Activated CD8-positive, alpha-beta T cell treated with anti-CD3 and anti-CD28 coated beads, Interleukin-2, amount 10 ng/mL, durations not matched to agents 7 days and 5 days (primary cell): ENCODE measurements around the gene RIMS3. TPM values are rescaled to one million over a fixed set of nuclear protein-coding genes. Genes with fewer than 3 reads are reported as not detected.
A peak's percentile ranks its signal among the peaks of the same experiment; 100 is the strongest.
"Not testable (repeated sequence)": the region's sequence is repeated elsewhere in the genome, so short reads cannot be mapped to it uniquely, and the experiment has no call there.

Experiments used
- ATAC-seq: fragments of 150-1000 bp; cut with Tn5 transposase; one replicate; pipeline ENCODE4 v1.10.0; 2021; ENCODE audit warnings: moderate library complexity
- CTCF ChIA-PET: fragments of 350-600 bp; sonication (Branson Sonifier 250); formaldehyde crosslinking; loops from one replicate; lab custom pipeline; 2021; ENCODE audit warnings: antibody characterized with exemption; lab: Charles Lee
- POLR2A ChIA-PET: fragments of 350-600 bp; sonication (Branson Sonifier 250); formaldehyde crosslinking; loops from one replicate; lab custom pipeline; 2021; ENCODE audit warnings: antibody characterized with exemption; lab: Charles Lee
- DNase-seq: peaks from one replicate; pipeline ENCODE4 v3.0.0-alpha.2; 2020
- H3K27ac Mint-ChIP-seq: one replicate; pipeline ENCODE4 v1.8.0; 2021; ENCODE audit warnings: mild to moderate bottlenecking, mixed read lengths
- H3K27me3 Mint-ChIP-seq: one replicate; pipeline ENCODE4 v1.8.0; 2021; ENCODE audit warnings: low read depth, mixed read lengths
- H3K36me3 Mint-ChIP-seq: one replicate; pipeline ENCODE4 v1.8.0; 2021; ENCODE audit warnings: low read depth, mixed read lengths
- H3K4me1 Mint-ChIP-seq: one replicate; pipeline ENCODE4 v1.8.0; 2021; ENCODE audit warnings: low read depth, mixed read lengths
- H3K4me3 Mint-ChIP-seq: one replicate; pipeline ENCODE4 v1.8.0; 2021; ENCODE audit warnings: mild to moderate bottlenecking, mixed read lengths
- H3K9me3 Mint-ChIP-seq: one replicate; pipeline ENCODE4 v1.8.0; 2022; ENCODE audit warnings: mixed read lengths; ENCODE audit not compliant: insufficient read depth
- total RNA-seq, 2 experiments: library from RNA; stranded (reverse); gene quantifications; one replicate each; pipeline ENCODE4 v1.2.3, GENCODE V29; 2021

Gene RIMS3
- total RNA-seq, 2 experiments from 2014 or later = 4.7 to 6.2 TPM

- Mint-ChIP-seq H3K9me3 (no peaks in the 10 kb centered on the region), H3K27me3 (no peaks in the 10 kb centered on the region), H3K36me3 (peaks cover 21% of the 10 kb centered on the region), H3K4me1 (peaks cover 48% of the 10 kb centered on the region), H3K27ac (no peak overlapping the region), H3K4me3 (no peak overlapping the region)
- DNase-seq = no peak
- no peak for ATAC-seq
- POLR2A ChIA-PET = interaction anchor here (1.0 to 2.2 kb wide), 2 partner anchors 13 to 14 kb away, joined by 3 to 12 read pairs; partner anchors contain the start of gene NFYC
- CTCF ChIA-PET = interaction anchor here (0.6 to 3.5 kb wide), 4 partner anchors 11 to 1584 kb away, joined by 4 to 17 read pairs (median 9); partner anchors contain the start of gene NFYC
Observed at GRCh38 chr1:40704817-40705733, 39.6 kb upstream of the RIMS3 start.

GRCh38 chr1:40703316-40703715 is 37.8 kb upstream of the RIMS3 start:
- H3K4me3 Mint-ChIP-seq = no peak overlapping the region
- ATAC-seq = no peak
- no peak overlapping the region for H3K27ac Mint-ChIP-seq
- no peak for DNase-seq
- no peaks in the 10 kb centered on the region for H3K27me3 Mint-ChIP-seq
- POLR2A ChIA-PET = interaction anchor here (0.5 to 1.5 kb wide), 2 partner anchors 12 to 1745 kb away, joined by 3 to 4 read pairs; partner anchors contain the start of gene NFYC
- peaks cover 49% of the 10 kb centered on the region for H3K4me1 Mint-ChIP-seq
- peaks cover 21% of the 10 kb centered on the region for H3K36me3 Mint-ChIP-seq
- no peaks in the 10 kb centered on the region for H3K9me3 Mint-ChIP-seq
- CTCF ChIA-PET = interaction anchor here (0.7 to 3.5 kb wide), 5 partner anchors 10 to 190 kb away, joined by 4 to 17 read pairs (median 9); partner anchors contain the start of gene NFYC

- not testable (repeated sequence) for H3K27me3 Mint-ChIP-seq, ATAC-seq, H3K27ac Mint-ChIP-seq, H3K4me3 Mint-ChIP-seq, DNase-seq, H3K9me3 Mint-ChIP-seq
- Mint-ChIP-seq H3K36me3 (peaks cover 21% of the 10 kb centered on the region), H3K4me1 (peaks cover 46% of the 10 kb centered on the region)
- POLR2A ChIA-PET = interaction anchor here (1.5 kb wide), 1 partner anchor 11 kb away, joined by 4 read pairs; the partner anchor contains the start of gene NFYC
- CTCF ChIA-PET = interaction anchor here (2.2 to 3.5 kb wide), 3 partner anchors 9 to 34 kb away, joined by 9 to 17 read pairs (median 10); partner anchors contain the start of gene NFYC
Observed at GRCh38 chr1:40702810-40703209, 37.3 kb upstream of the RIMS3 start.

GRCh38 chr1:40701684-40702083 is 36.2 kb upstream of the RIMS3 start:
- no peak for DNase-seq
- H3K4me3 Mint-ChIP-seq = no peak overlapping the region
- H3K9me3 Mint-ChIP-seq = no peaks in the 10 kb centered on the region
- H3K27me3 Mint-ChIP-seq = no peaks in the 10 kb centered on the region
- H3K4me1 Mint-ChIP-seq = peaks cover 54% of the 10 kb centered on the region
- ATAC-seq = no peak
- peaks cover 31% of the 10 kb centered on the region for H3K36me3 Mint-ChIP-seq
- POLR2A ChIA-PET = interaction anchor here (2.5 kb wide), 1 partner anchor 10 kb away, joined by 19 read pairs; the partner anchor contains the start of gene NFYC
- CTCF ChIA-PET = interaction anchor here (0.9 to 3.5 kb wide), 6 partner anchors 8 to 143 kb away, joined by 3 to 17 read pairs (median 6); partner anchors contain the start of gene NFYC
- H3K27ac Mint-ChIP-seq = no peak overlapping the region

GRCh38 chr1:40699787-40700186 is 34.3 kb upstream of the RIMS3 start:
- no peak overlapping the region for H3K27ac Mint-ChIP-seq

GRCh38 chr1:40697436-40697835 is 32.0 kb upstream of the RIMS3 start:
- Mint-ChIP-seq H3K9me3 (no peaks in the 10 kb centered on the region), H3K4me1 (peaks cover 73% of the 10 kb centered on the region), H3K27me3 (no peaks in the 10 kb centered on the region), H3K27ac (no peak overlapping the region), H3K4me3 (no peak overlapping the region), H3K36me3 (peaks cover 33% of the 10 kb centered on the region)
- ATAC-seq (no peak), DNase-seq (no peak)
- POLR2A ChIA-PET = no interaction called here
- CTCF ChIA-PET = no interaction called here

More at GRCh38 chr1:40699787-40700186, 34.3 kb upstream of the RIMS3 start:
- H3K9me3 Mint-ChIP-seq = no peaks in the 10 kb centered on the region
- no peak for DNase-seq
- ATAC-seq = no peak
- no peaks in the 10 kb centered on the region for H3K27me3 Mint-ChIP-seq
- POLR2A ChIA-PET = interaction anchor here (1.5 to 2.5 kb wide), 2 partner anchors 8 to 10 kb away, joined by 9 to 19 read pairs; partner anchors contain the start of gene NFYC
- H3K4me1 Mint-ChIP-seq = peaks cover 65% of the 10 kb centered on the region
- CTCF ChIA-PET = interaction anchor here (1.4 to 1.8 kb wide), 3 partner anchors 9 to 75 kb away, joined by 3 to 6 read pairs (median 4); no protein-coding TSS in a partner anchor
- H3K4me3 Mint-ChIP-seq = no peak overlapping the region
- H3K36me3 Mint-ChIP-seq = peaks cover 31% of the 10 kb centered on the region

GRCh38 chr1:40696294-40696693 is 30.8 kb upstream of the RIMS3 start:
- CTCF ChIA-PET = interaction anchor here (5.8 kb wide), 1 partner anchor 13 kb away, joined by 41 read pairs; no protein-coding TSS in a partner anchor
- peaks cover 41% of the 10 kb centered on the region for H3K36me3 Mint-ChIP-seq
- no peak for DNase-seq
- no peaks in the 10 kb centered on the region for H3K9me3 Mint-ChIP-seq
- no peak for ATAC-seq
- H3K4me1 Mint-ChIP-seq = peaks cover 69% of the 10 kb centered on the region
- H3K4me3 Mint-ChIP-seq = no peak overlapping the region
- POLR2A ChIA-PET = no interaction called here
- H3K27me3 Mint-ChIP-seq = no peaks in the 10 kb centered on the region
- no peak overlapping the region for H3K27ac Mint-ChIP-seq

- H3K4me3 Mint-ChIP-seq = peak overlapping the region; percentile 87
- POLR2A ChIA-PET = interaction anchor here (0.5 to 1.9 kb wide), 3 partner anchors 15 to 320 kb away, joined by 3 to 4 read pairs (median 3); no protein-coding TSS in a partner anchor
- DNase-seq (no peak), ATAC-seq (no peak)
- H3K27ac Mint-ChIP-seq = peak overlapping the region; percentile 55
- peaks cover 45% of the 10 kb centered on the region for H3K36me3 Mint-ChIP-seq
- H3K9me3 Mint-ChIP-seq = no peaks in the 10 kb centered on the region
- peaks cover 72% of the 10 kb centered on the region for H3K4me1 Mint-ChIP-seq
- no peaks in the 10 kb centered on the region for H3K27me3 Mint-ChIP-seq
- CTCF ChIA-PET = interaction anchor here (0.7 to 5.8 kb wide), 6 partner anchors 9 to 156 kb away, joined by 4 to 41 read pairs (median 12); no protein-coding TSS in a partner anchor
Observed at GRCh38 chr1:40694353-40694874, 28.9 kb upstream of the RIMS3 start.

- Mint-ChIP-seq H3K4me3 (peak overlapping the region; percentile 87), H3K36me3 (peaks cover 46% of the 10 kb centered on the region), H3K4me1 (peaks cover 64% of the 10 kb centered on the region), H3K27ac (peak overlapping the region; percentile 93), H3K27me3 (no peaks in the 10 kb centered on the region), H3K9me3 (no peaks in the 10 kb centered on the region)
- ATAC-seq (no peak), DNase-seq (no peak)
- ChIA-PET CTCF (interaction anchor here (1.2 to 5.8 kb wide), 11 partner anchors 10 to 161 kb away, joined by 3 to 41 read pairs (median 8); no protein-coding TSS in a partner anchor), POLR2A (interaction anchor here (1.1 to 1.9 kb wide), 2 partner anchors 16 to 287 kb away, joined by 3 to 4 read pairs; no protein-coding TSS in a partner anchor)
Observed at GRCh38 chr1:40693425-40693824, 27.9 kb upstream of the RIMS3 start.

- DNase-seq = no peak
- H3K36me3 Mint-ChIP-seq = peaks cover 45% of the 10 kb centered on the region
- peaks cover 59% of the 10 kb centered on the region for H3K4me1 Mint-ChIP-seq
- H3K27me3 Mint-ChIP-seq = no peaks in the 10 kb centered on the region
- peak overlapping the region; percentile 87 for H3K4me3 Mint-ChIP-seq
- CTCF ChIA-PET = interaction anchor here (1.2 to 5.8 kb wide), 11 partner anchors 14 to 160 kb away, joined by 4 to 41 read pairs (median 7); no protein-coding TSS in a partner anchor
- POLR2A ChIA-PET = interaction anchor here (0.7 to 2.8 kb wide), 25 partner anchors 9 to 420 kb away, joined by 3 to 66 read pairs (median 7); partner anchors contain the start of genes CITED4, CTPS1 and ZNF684
- no peaks in the 10 kb centered on the region for H3K9me3 Mint-ChIP-seq
- H3K27ac Mint-ChIP-seq = peak overlapping the region; percentile 93
- no peak for ATAC-seq
Observed at GRCh38 chr1:40692429-40692895, 27.0 kb upstream of the RIMS3 start.
